HL-60 (cell line): ENCODE results near the gene CNTN5.

ENCODE experiments used
- DNase-seq, 2 experiments: peaks; one replicate each; pipeline ENCODE4 v3.0.0-alpha.2; 2010 to 2020; ENCODE audit warnings: low read depth in 1 of 2, low spot score in 1 of 2
- H3K27ac ChIP-seq: fragments of 250-450 bp; sonication (Bioruptor Pico); replicated peaks from 2 replicates; pipeline ENCODE4 v1.5.1; 2020; ENCODE audit warnings: mild to moderate bottlenecking, moderate library complexity
- H3K27me3 ChIP-seq: fragments of 250-450 bp; sonication (Bioruptor Pico); 2 replicates; pipeline ENCODE4 v1.5.1; 2021; ENCODE audit warnings: mild to moderate bottlenecking, moderate library complexity; ENCODE audit not compliant: insufficient read depth, poor library complexity, severe bottlenecking
- H3K4me3 ChIP-seq: replicated peaks from 2 replicates; pipeline ENCODE4 v1.5.1; 2011; ENCODE audit warnings: mild to moderate bottlenecking, control low read depth, low read length; ENCODE audit not compliant: insufficient read depth
- CTCF ChIP-seq: IDR thresholded peaks from one replicate; pipeline ENCODE4 v1.5.1; 2011; ENCODE audit warnings: low read length, control low read depth, inconsistent platforms; ENCODE audit not compliant: insufficient read depth
- GABPA ChIP-seq: IDR thresholded peaks from 2 replicates; pipeline ENCODE4 v1.6.1; 2012; ENCODE audit warnings: low read depth
- POLR2AphosphoS5 ChIP-seq: IDR thresholded peaks from 2 replicates; pipeline ENCODE4 v1.6.1; 2012; ENCODE audit warnings: low read depth
- REST ChIP-seq: IDR thresholded peaks from 2 replicates; pipeline ENCODE4 v1.6.1; 2012; ENCODE audit warnings: low read depth; ENCODE audit not compliant: insufficient replicate concordance
- SPI1 ChIP-seq: IDR thresholded peaks from 2 replicates; pipeline ENCODE4 v1.6.1; 2012; ENCODE audit warnings: low read depth, mild to moderate bottlenecking, borderline replicate concordance

Gene CNTN5

GRCh38 chr11:99640671-99641070 is 619.9 kb downstream of the CNTN5 start:
- no peak overlapping the region for H3K4me3 ChIP-seq
- no peak overlapping the region for H3K27ac ChIP-seq
- no peaks in the 10 kb centered on the region for H3K27me3 ChIP-seq
- no peak for DNase-seq
- TF ChIP-seq SPI1 (no peak), POLR2AphosphoS5 (no peak), GABPA (no peak), REST (no peak), CTCF (no peak)

GRCh38 chr11:99645934-99646333 is 625.2 kb downstream of the CNTN5 start:
- TF ChIP-seq CTCF (no peak), POLR2AphosphoS5 (no peak), SPI1 (no peak), GABPA (no peak), REST (no peak)
- H3K27ac ChIP-seq = no peak overlapping the region
- no peak overlapping the region for H3K4me3 ChIP-seq
- no peaks in the 10 kb centered on the region for H3K27me3 ChIP-seq
- no peak for DNase-seq

GRCh38 chr11:99670067-99670676 is 649.4 kb downstream of the CNTN5 start:
- no peak for DNase-seq
- TF ChIP-seq POLR2AphosphoS5 (no peak), GABPA (no peak), SPI1 (no peak), CTCF (no peak), REST (no peak)
- no peak overlapping the region for H3K27ac ChIP-seq
- H3K27me3 ChIP-seq = no peaks in the 10 kb centered on the region
- H3K4me3 ChIP-seq = no peak overlapping the region
